ENCODE results near the gene DDX3X.

DNA sequence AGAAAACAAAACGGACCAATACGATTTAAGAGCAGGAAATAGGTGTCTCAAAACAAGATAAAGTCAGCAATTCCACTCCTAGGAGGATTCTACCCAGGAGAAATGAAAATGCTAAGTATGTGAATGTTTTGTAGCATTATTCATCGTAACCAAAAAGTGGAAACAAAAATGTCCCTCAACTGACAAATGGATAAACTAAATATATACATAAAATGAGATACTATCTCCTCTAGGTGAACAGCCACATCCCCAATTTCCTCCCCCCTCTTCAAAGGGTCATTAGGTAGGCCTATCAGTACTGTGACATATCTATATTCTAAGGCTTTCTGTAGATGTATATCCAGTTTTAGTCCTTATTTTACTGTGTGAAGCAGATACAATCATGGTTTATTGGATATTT is 18.0 kb downstream of the DDX3X start:
- no peak for TF ChIP-seq EP300 (IDR thresholded peaks at IDR 0.05)
- TF ChIP-seq POLR2A (IDR thresholded peaks at IDR 0.05): no peak
- TF ChIP-seq, protein P1, sequence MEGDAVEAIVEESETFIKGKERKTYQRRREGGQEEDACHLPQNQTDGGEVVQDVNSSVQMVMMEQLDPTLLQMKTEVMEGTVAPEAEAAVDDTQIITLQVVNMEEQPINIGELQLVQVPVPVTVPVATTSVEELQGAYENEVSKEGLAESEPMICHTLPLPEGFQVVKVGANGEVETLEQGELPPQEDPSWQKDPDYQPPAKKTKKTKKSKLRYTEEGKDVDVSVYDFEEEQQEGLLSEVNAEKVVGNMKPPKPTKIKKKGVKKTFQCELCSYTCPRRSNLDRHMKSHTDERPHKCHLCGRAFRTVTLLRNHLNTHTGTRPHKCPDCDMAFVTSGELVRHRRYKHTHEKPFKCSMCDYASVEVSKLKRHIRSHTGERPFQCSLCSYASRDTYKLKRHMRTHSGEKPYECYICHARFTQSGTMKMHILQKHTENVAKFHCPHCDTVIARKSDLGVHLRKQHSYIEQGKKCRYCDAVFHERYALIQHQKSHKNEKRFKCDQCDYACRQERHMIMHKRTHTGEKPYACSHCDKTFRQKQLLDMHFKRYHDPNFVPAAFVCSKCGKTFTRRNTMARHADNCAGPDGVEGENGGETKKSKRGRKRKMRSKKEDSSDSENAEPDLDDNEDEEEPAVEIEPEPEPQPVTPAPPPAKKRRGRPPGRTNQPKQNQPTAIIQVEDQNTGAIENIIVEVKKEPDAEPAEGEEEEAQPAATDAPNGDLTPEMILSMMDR (IDR thresholded peaks at IDR 0.05): no peak
- TF ChIP-seq POLR2AphosphoS5 (IDR thresholded peaks at IDR 0.05): no peak
